ENCODE results near the gene PCGF5.

PCGF5 gene

GRCh38 chr10:91247360-91248111 lies 27.1 kb downstream of the PCGF5 start:
- H3K79me2 ChIP-seq (ENCODE audit: low read length), result no peaks in the 10 kb centered on the region
- H3K4me3 ChIP-seq (ENCODE audit: low read length), result no peak overlapping the region
- H3K27ac ChIP-seq (ENCODE audit: low read length), result no peak overlapping the region
- no peaks in the 10 kb centered on the region for H3K27me3 ChIP-seq (ENCODE audit: low read depth, low read length)
- peaks cover 14% of the 10 kb centered on the region for H3K36me3 ChIP-seq (replicated peaks; ENCODE audit: low read depth, low read length)
- H2AFZ ChIP-seq (ENCODE audit: low read depth, low read length), result no peak overlapping the region
- H3K9me3 ChIP-seq (ENCODE audit: insufficient read depth, low read length), result no peaks in the 10 kb centered on the region
- H3K4me1 ChIP-seq (ENCODE audit: low read length), result peaks cover 21% of the 10 kb centered on the region
- no peak overlapping the region for H3K9ac ChIP-seq (ENCODE audit: low read length)
- TF ChIP-seq CTCF (IDR thresholded peaks at IDR 0.05; ENCODE audit: low read depth, low read length) (no peak), EZH2phosphoT487 (IDR thresholded peaks at IDR 0.05; ENCODE audit: low read depth) (no peak)
- H4K20me1 ChIP-seq (ENCODE audit: insufficient read depth, low read length), result no peaks in the 10 kb centered on the region
- H3K4me2 ChIP-seq (ENCODE audit: low read length), result no peak overlapping the region

GRCh38 chr10:91249700-91250099 lies 29.2 kb downstream of the PCGF5 start:
- no peak for TF ChIP-seq EZH2phosphoT487 (IDR thresholded peaks at IDR 0.05; ENCODE audit: low read depth)
- TF ChIP-seq CTCF (IDR thresholded peaks at IDR 0.05; ENCODE audit: low read depth, low read length), result no peak
- H3K27ac ChIP-seq (ENCODE audit: low read length), result no peak overlapping the region
- no peak overlapping the region for H3K4me2 ChIP-seq (ENCODE audit: low read length)

GRCh38 chr10:91250341-91250740 lies 29.9 kb downstream of the PCGF5 start:
- Histone ChIP-seq H4K20me1 (ENCODE audit: insufficient read depth, low read length) (no peaks in the 10 kb centered on the region), H3K27ac (ENCODE audit: low read length) (no peak overlapping the region), H3K27me3 (ENCODE audit: low read depth, low read length) (no peaks in the 10 kb centered on the region), H3K9ac (ENCODE audit: low read length) (no peak overlapping the region), H3K4me1 (ENCODE audit: low read length) (peaks cover 14% of the 10 kb centered on the region), H3K79me2 (ENCODE audit: low read length) (no peaks in the 10 kb centered on the region), H3K4me3 (ENCODE audit: low read length) (no peak overlapping the region), H3K9me3 (ENCODE audit: insufficient read depth, low read length) (no peaks in the 10 kb centered on the region), H3K36me3 (replicated peaks; ENCODE audit: low read depth, low read length) (peaks cover 37% of the 10 kb centered on the region), H3K4me2 (ENCODE audit: low read length) (no peak overlapping the region), H2AFZ (ENCODE audit: low read depth, low read length) (no peak overlapping the region)
- TF ChIP-seq CTCF (IDR thresholded peaks at IDR 0.05; ENCODE audit: low read depth, low read length) (no peak), EZH2phosphoT487 (IDR thresholded peaks at IDR 0.05; ENCODE audit: low read depth) (no peak)

More at GRCh38 chr10:91249700-91250099, 29.2 kb downstream of the PCGF5 start:
- Histone ChIP-seq H2AFZ (ENCODE audit: low read depth, low read length) (no peak overlapping the region), H3K36me3 (replicated peaks; ENCODE audit: low read depth, low read length) (peaks cover 30% of the 10 kb centered on the region), H3K4me1 (ENCODE audit: low read length) (peaks cover 21% of the 10 kb centered on the region), H3K4me3 (ENCODE audit: low read length) (no peak overlapping the region), H3K79me2 (ENCODE audit: low read length) (no peaks in the 10 kb centered on the region), H3K9ac (ENCODE audit: low read length) (no peak overlapping the region), H3K9me3 (ENCODE audit: insufficient read depth, low read length) (no peaks in the 10 kb centered on the region), H4K20me1 (ENCODE audit: insufficient read depth, low read length) (no peaks in the 10 kb centered on the region), H3K27me3 (ENCODE audit: low read depth, low read length) (no peaks in the 10 kb centered on the region)

GRCh38 chr10:91251430-91252056 lies 31.1 kb downstream of the PCGF5 start:
- H3K79me2 ChIP-seq (ENCODE audit: low read length), result no peaks in the 10 kb centered on the region
- H3K9me3 ChIP-seq (ENCODE audit: insufficient read depth, low read length), result no peaks in the 10 kb centered on the region
- no peak overlapping the region for H3K4me3 ChIP-seq (ENCODE audit: low read length)
- no peak overlapping the region for H2AFZ ChIP-seq (ENCODE audit: low read depth, low read length)
- H3K36me3 ChIP-seq (replicated peaks; ENCODE audit: low read depth, low read length), result peaks cover 45% of the 10 kb centered on the region
- no peak overlapping the region for H3K9ac ChIP-seq (ENCODE audit: low read length)
- no peaks in the 10 kb centered on the region for H3K27me3 ChIP-seq (ENCODE audit: low read depth, low read length)
- no peaks in the 10 kb centered on the region for H4K20me1 ChIP-seq (ENCODE audit: insufficient read depth, low read length)
- no peak overlapping the region for H3K27ac ChIP-seq (ENCODE audit: low read length)
- TF ChIP-seq EZH2phosphoT487 (IDR thresholded peaks at IDR 0.05; ENCODE audit: low read depth) (no peak), CTCF (IDR thresholded peaks at IDR 0.05; ENCODE audit: low read depth, low read length) (peak; percentile 77)
- H3K4me2 ChIP-seq (ENCODE audit: low read length), result no peak overlapping the region
- peaks cover 3% of the 10 kb centered on the region; the same call in 1 of the 2 replicates for H3K4me1 ChIP-seq (ENCODE audit: low read length)

Measured in OCI-LY3 (cell line).